ENCODE data around the gene SLC6A6.

The SLC6A6 gene

DNA sequence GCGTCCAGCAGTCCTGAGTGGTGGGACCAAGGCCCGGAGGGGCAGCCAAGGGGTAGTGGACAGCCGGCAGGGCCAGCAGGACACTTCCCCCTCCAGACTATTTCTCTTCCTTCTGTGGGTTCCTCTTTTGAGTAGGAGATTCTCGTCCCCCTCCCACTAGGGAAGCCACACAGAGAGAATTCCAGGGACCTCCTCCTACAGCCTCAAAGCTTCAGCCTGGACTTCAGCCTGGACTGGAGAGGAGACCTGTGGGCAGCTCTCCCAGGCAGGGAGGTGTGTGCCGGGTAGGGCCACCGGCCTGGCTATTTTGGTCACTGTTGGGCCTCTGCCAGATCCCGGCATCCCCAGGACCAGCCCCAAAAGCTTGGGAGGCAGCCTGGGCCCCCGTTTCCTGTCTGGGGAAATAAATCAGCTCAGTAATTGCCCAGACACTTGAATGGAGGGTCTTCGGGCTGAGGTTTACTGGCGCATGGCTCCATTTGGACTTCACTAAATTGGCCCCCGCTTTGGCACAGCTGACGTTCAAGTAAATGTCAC lies 1.3 kb downstream of the SLC6A6 start:
- TF ChIP-seq, protein P1, sequence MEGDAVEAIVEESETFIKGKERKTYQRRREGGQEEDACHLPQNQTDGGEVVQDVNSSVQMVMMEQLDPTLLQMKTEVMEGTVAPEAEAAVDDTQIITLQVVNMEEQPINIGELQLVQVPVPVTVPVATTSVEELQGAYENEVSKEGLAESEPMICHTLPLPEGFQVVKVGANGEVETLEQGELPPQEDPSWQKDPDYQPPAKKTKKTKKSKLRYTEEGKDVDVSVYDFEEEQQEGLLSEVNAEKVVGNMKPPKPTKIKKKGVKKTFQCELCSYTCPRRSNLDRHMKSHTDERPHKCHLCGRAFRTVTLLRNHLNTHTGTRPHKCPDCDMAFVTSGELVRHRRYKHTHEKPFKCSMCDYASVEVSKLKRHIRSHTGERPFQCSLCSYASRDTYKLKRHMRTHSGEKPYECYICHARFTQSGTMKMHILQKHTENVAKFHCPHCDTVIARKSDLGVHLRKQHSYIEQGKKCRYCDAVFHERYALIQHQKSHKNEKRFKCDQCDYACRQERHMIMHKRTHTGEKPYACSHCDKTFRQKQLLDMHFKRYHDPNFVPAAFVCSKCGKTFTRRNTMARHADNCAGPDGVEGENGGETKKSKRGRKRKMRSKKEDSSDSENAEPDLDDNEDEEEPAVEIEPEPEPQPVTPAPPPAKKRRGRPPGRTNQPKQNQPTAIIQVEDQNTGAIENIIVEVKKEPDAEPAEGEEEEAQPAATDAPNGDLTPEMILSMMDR (IDR thresholded peaks at IDR 0.05; ENCODE audit: low read depth, low read length, missing control alignments): no peak
- H3K27ac ChIP-seq: no peak overlapping the region
- H3K36me3 ChIP-seq (replicated peaks): no peaks in the 10 kb centered on the region
- no peaks in the 10 kb centered on the region for H3K27me3 ChIP-seq (replicated peaks)
- no peak for DNase-seq
- in situ Hi-C loops (cut with HindIII; ENCODE audit: low pct_ligation_motif_present, low sequenced_read_pairs): no loop called here
- peak overlapping the region; percentile 89 for H3K4me3 ChIP-seq (ENCODE audit: low read depth, low read length)

DNA sequence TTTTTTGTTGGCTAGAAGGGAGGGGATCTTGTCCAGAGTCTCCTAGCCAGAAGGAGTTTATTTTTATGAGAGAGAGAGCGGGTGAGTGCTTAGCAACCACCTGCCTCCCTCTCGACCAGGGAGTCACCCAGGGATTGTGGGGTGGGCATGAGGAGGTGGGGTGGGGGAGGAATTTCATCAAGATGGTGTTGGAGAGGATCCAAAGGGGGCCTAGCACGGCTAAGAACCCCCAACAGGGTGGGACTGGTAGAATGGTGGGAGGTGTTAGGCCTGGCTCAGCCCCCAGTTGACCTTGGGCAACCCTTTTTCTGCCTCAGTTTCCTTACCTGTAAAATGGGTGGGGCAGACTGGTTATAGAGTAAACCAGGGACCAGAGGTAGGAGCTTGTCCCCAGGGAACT lies 1.8 kb downstream of the SLC6A6 start:
- Histone ChIP-seq H3K27me3 (replicated peaks) (no peaks in the 10 kb centered on the region), H3K36me3 (replicated peaks) (no peaks in the 10 kb centered on the region), H3K27ac (no peak overlapping the region), H3K4me3 (ENCODE audit: low read depth, low read length) (peak overlapping the region; percentile 89)
- TF ChIP-seq, protein P1 (IDR thresholded peaks at IDR 0.05; ENCODE audit: low read depth, low read length, missing control alignments): no peak
- in situ Hi-C loops (cut with HindIII; ENCODE audit: low pct_ligation_motif_present, low sequenced_read_pairs): no loop called here
- no peak for DNase-seq

DNA sequence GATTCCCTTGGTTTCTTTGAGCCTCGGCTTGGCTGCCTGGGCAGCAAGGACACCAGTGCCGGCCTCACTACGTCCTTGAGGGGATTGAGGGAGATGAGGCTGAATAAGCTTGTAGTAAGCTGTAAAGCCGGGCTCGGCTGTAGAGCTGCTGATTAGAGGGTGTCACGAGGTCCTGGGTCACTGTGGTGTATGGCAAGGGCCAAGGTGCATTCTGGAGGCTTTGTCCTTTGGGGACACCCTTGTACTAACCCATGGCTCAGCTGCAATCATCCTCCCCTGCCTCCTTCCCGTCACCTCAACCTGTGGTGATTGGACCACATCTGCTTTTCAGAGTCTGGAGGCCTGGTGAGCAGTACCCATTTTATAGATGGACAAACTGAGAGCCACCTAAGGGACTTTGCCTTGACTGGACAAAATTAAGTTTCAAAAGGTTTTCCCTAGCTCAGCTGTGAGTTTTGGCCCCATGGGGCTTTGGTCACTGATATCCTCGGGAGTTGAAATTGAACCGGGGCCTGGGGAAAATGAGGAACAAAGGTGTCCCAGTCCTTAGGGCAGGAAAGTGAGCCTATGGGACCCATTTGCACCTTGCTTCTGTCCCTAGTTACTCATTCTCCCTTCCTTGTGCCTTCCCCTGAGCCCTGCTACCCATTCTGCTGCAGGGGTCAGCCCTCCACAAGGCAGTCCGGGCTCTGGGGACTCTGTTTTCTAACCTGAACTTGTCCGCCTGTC lies 2.4 kb downstream of the SLC6A6 start:
- no peaks in the 10 kb centered on the region for H3K36me3 ChIP-seq (replicated peaks)
- in situ Hi-C loops (cut with HindIII; ENCODE audit: low pct_ligation_motif_present, low sequenced_read_pairs): no loop called here
- DNase-seq: no peak
- TF ChIP-seq, protein P1 (IDR thresholded peaks at IDR 0.05; ENCODE audit: low read depth, low read length, missing control alignments): no peak
- H3K27ac ChIP-seq: no peak overlapping the region
- no peaks in the 10 kb centered on the region for H3K27me3 ChIP-seq (replicated peaks)
- peak overlapping the region; percentile 89 for H3K4me3 ChIP-seq (ENCODE audit: low read depth, low read length)

DNA sequence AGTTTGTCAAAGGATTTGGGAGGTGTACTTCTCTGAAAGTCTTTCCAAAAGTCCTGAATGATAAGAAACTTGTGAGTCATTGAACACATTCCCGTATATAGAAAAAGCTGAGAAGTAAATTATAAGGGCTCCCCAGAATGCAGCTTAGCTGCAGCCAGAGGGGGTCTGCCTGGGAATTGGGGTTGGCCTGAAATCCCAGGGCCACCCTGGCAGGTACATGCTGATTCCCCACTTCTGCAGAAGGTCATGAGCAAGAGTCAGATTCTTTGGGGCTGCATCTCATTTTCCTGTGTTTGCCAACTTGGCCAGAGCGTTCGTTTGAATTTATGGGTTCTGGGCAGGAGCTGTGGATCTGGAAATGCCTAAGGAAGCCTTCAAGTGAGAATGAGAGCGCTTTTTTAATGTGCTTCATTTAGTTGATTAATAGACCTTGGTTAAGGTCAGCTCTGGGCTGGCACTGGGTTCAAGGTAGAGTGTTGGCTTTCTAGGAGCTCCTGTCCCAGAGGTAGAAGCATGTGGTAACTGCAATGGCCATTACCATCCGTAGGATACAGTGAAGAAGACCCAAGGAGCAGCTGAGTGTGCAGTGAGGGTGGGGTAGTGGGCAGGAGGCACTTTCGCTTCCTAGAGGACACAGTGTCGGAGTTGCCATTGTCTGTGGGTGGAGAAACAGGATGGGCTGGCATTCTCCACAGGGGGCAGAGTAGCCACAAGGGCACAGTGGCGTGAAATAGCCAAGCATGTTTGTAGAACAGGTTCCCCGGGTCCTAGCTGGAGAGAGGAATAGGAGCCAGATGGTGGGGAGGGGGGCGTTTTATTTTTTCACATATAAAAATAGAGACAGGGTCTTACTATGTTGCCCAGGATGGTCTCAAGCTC lies 3.2 kb downstream of the SLC6A6 start:
- no peak overlapping the region for H3K4me3 ChIP-seq (ENCODE audit: low read depth, low read length)
- no peak overlapping the region for H3K27ac ChIP-seq
- TF ChIP-seq, protein P1 (IDR thresholded peaks at IDR 0.05; ENCODE audit: low read depth, low read length, missing control alignments): no peak
- no peak for DNase-seq
- in situ Hi-C loops (cut with HindIII; ENCODE audit: low pct_ligation_motif_present, low sequenced_read_pairs): no loop called here
- no peaks in the 10 kb centered on the region for H3K36me3 ChIP-seq (replicated peaks)
- no peaks in the 10 kb centered on the region for H3K27me3 ChIP-seq (replicated peaks)

DNA sequence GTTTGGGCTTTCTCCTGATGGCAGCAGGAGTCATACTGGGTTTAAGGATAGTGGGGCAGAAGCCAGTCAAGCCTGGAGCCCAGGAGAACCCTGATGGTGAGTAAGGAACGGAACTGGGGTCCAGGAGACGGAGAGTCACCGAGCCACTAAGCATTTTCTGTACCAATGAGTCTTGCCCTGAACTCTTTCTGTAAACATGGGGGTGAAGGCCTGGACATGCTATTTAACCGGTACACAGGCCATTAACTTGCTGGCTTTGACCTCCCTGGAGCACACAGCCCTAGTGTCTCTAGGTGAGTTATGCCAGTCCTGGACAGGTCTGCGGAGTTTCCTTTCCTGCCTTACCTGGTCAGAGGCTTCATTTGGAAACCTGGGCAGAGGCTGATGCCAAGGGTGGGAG lies 3.9 kb downstream of the SLC6A6 start:
- no peak overlapping the region for H3K4me3 ChIP-seq (ENCODE audit: low read depth, low read length)
- in situ Hi-C loops (cut with HindIII; ENCODE audit: low pct_ligation_motif_present, low sequenced_read_pairs): no loop called here
- no peak overlapping the region for H3K27ac ChIP-seq
- TF ChIP-seq, protein P1 (IDR thresholded peaks at IDR 0.05; ENCODE audit: low read depth, low read length, missing control alignments): no peak
- H3K36me3 ChIP-seq (replicated peaks): no peaks in the 10 kb centered on the region
- no peak for DNase-seq
- no peaks in the 10 kb centered on the region for H3K27me3 ChIP-seq (replicated peaks)
